CD4-positive, alpha-beta memory T cell (primary cell): ENCODE data around the gene ZBTB16. TPM values are rescaled to one million over a fixed set of nuclear protein-coding genes. Genes with fewer than 3 reads are reported as not detected.

Experiments used
- CTCF ChIA-PET: fragments of 350-600 bp; sonication (Branson Sonifier 250); formaldehyde crosslinking; loops from one replicate; lab custom pipeline; 2021; ENCODE audit warnings: inconsistent platforms; ENCODE audit not compliant: partially characterized antibody; lab: Charles Lee
- POLR2A ChIA-PET: fragments of 350-600 bp; sonication (Branson Sonifier 250); formaldehyde crosslinking; loops from one replicate; lab custom pipeline; 2021; ENCODE audit not compliant: partially characterized antibody; lab: Charles Lee
- DNase-seq, 5 donors: peaks; one replicate each; pipeline versions ENCODE4 v3.0.0 to v3.0.0-alpha.2; 2020 to 2022; ENCODE audit warnings: mixed read lengths in 1 of 5
- H3K27ac ChIP-seq: one replicate; pipeline ENCODE4 v1.7.0; 2013; ENCODE audit warnings: low read depth, low read length
- H3K27me3 ChIP-seq: 2 replicates; pipeline ENCODE4 v1.7.0; 2013; ENCODE audit warnings: mild to moderate bottlenecking, low read length, moderate library complexity; ENCODE audit not compliant: insufficient read depth
- H3K36me3 ChIP-seq: 2 replicates; pipeline ENCODE4 v1.7.0; 2013; ENCODE audit warnings: mild to moderate bottlenecking, low read length, moderate library complexity; ENCODE audit not compliant: insufficient read depth
- H3K4me1 ChIP-seq: 2 replicates; pipeline ENCODE4 v1.7.0; 2013; ENCODE audit warnings: mild to moderate bottlenecking, low read length, moderate library complexity; ENCODE audit not compliant: insufficient read depth
- H3K4me3 ChIP-seq, 2 donors: one replicate each; pipeline ENCODE4 v1.7.0; 2013; ENCODE audit warnings: low read length in 2 of 2, mild to moderate bottlenecking in 1 of 2
- H3K9me3 ChIP-seq, 2 donors: one replicate each; pipeline ENCODE4 v1.7.0; 2013; ENCODE audit warnings: low read length in 2 of 2, control low read depth in 1 of 2; ENCODE audit not compliant: control insufficient read depth in 1 of 2
- H3K27ac Mint-ChIP-seq, 7 donors: one replicate each; pipeline ENCODE4 v1.8.0; 2020 to 2021; ENCODE audit warnings: mixed read lengths in 7 of 7, mild to moderate bottlenecking in 6 of 7, inconsistent platforms in 3 of 7, moderate library complexity in 3 of 7
- H3K27me3 Mint-ChIP-seq, 2 donors: one replicate each; pipeline ENCODE4 v1.8.0; 2020 to 2021; ENCODE audit warnings: mixed read lengths in 2 of 2
- H3K36me3 Mint-ChIP-seq, 2 donors: one replicate each; pipeline ENCODE4 v1.8.0; 2020 to 2021; ENCODE audit warnings: mixed read lengths in 2 of 2, inconsistent platforms in 1 of 2, mild to moderate bottlenecking in 1 of 2
- H3K4me1 Mint-ChIP-seq, 4 donors: one replicate each; pipeline ENCODE4 v1.8.0; 2020 to 2021; ENCODE audit warnings: mixed read lengths in 4 of 4, mild to moderate bottlenecking in 1 of 4
- H3K4me3 Mint-ChIP-seq, 8 donors: one replicate each; pipeline ENCODE4 v1.8.0; 2020 to 2021; ENCODE audit warnings: mixed read lengths in 8 of 8, mild to moderate bottlenecking in 7 of 8, moderate library complexity in 6 of 8, inconsistent platforms in 3 of 8
- H3K9me3 Mint-ChIP-seq, 8 donors: one replicate each; pipeline ENCODE4 v1.8.0; 2020 to 2021; ENCODE audit warnings: mixed read lengths in 8 of 8, mild to moderate bottlenecking in 5 of 8, inconsistent platforms in 3 of 8, moderate library complexity in 1 of 8
- intact Hi-C: fragments of 100-400 bp; cut with micrococcal nuclease; formaldehyde crosslinking; loops from one replicate; pipeline ENCODE4 v1.15.1; 2023
- polyA plus RNA-seq, 2 donors: library from polyadenylated mRNA; unstranded; fragments of 300-500 nt; fragmentation: Illumina TruSeq; gene quantifications; one replicate each; pipeline ENCODE4 v1.2.3, GENCODE V29; 2021
- total RNA-seq, 2 experiments: library from RNA; stranded (reverse); gene quantifications; one replicate each; pipeline ENCODE4 v1.2.3, GENCODE V29; 2021

Gene ZBTB16
- total and polyA plus RNA-seq, 4 experiments from 2014 or later: 5.6 to 28.4 (median 8.6) TPM

- intact Hi-C loops: no loop called here
- DNase-seq: no peak
- no peak overlapping the region for H3K4me3 ChIP-seq
- Mint-ChIP-seq H3K27me3 (no peaks in the 10 kb centered on the region), H3K4me3 (no peak overlapping the region), H3K9me3 (no peaks in the 10 kb centered on the region), H3K36me3 (no peaks in the 10 kb centered on the region), H3K27ac (peak overlapping the region in 1 of 7 donors; percentile 66), H3K4me1 (peaks cover 5 to 21% (median 14%) of the 10 kb centered on the region in 4 donors)
- POLR2A ChIA-PET: interaction anchor here (0.6 kb wide), 1 partner anchor 143 kb away, joined by 4 read pairs; no protein-coding TSS in a partner anchor
- no peak overlapping the region for H3K27ac ChIP-seq
- CTCF ChIA-PET: interaction anchor here (0.6 to 2.0 kb wide), 4 partner anchors 14 to 163 kb away, joined by 4 to 11 read pairs (median 6); no protein-coding TSS in a partner anchor
- H3K9me3 ChIP-seq: no peaks in the 10 kb centered on the region
- H3K36me3 ChIP-seq: no peaks in the 10 kb centered on the region
- peaks cover 8% of the 10 kb centered on the region for H3K4me1 ChIP-seq
- H3K27me3 ChIP-seq: no peaks in the 10 kb centered on the region
These were observed 138.4 kb downstream of the ZBTB16 start for GRCh38 chr11:114197799-114198500.

- Mint-ChIP-seq H3K27ac (no peak overlapping the region), H3K36me3 (no peaks in the 10 kb centered on the region), H3K4me3 (no peak overlapping the region), H3K27me3 (no peaks in the 10 kb centered on the region), H3K4me1 (peaks cover 4 to 14% (median 11%) of the 10 kb centered on the region in 4 donors), H3K9me3 (no peaks in the 10 kb centered on the region)
- peaks cover 5% of the 10 kb centered on the region for H3K4me1 ChIP-seq
- no peaks in the 10 kb centered on the region for H3K27me3 ChIP-seq
- ChIA-PET POLR2A (no interaction called here), CTCF (interaction anchor here (1.6 to 1.8 kb wide), 2 partner anchors 15 to 62 kb away, joined by 5 to 6 read pairs; no protein-coding TSS in a partner anchor)
- no peaks in the 10 kb centered on the region for H3K36me3 ChIP-seq
- H3K4me3 ChIP-seq: no peak overlapping the region
- H3K9me3 ChIP-seq: no peaks in the 10 kb centered on the region
- no peak overlapping the region for H3K27ac ChIP-seq
- DNase-seq: no peak
- intact Hi-C loops: no loop called here
These were observed 139.5 kb downstream of the ZBTB16 start for GRCh38 chr11:114199051-114199450.

GRCh38 chr11:114200351-114201133 is 141.0 kb downstream of the ZBTB16 start:
- Histone ChIP-seq H3K36me3 (no peaks in the 10 kb centered on the region), H3K4me1 (no peaks in the 10 kb centered on the region), H3K4me3 (no peak overlapping the region), H3K9me3 (no peaks in the 10 kb centered on the region), H3K27me3 (no peaks in the 10 kb centered on the region), H3K27ac (no peak overlapping the region)
- DNase-seq: no peak
- Mint-ChIP-seq H3K4me1 (peaks cover 0 to 11% (median 3%) of the 10 kb centered on the region in 4 donors), H3K9me3 (no peaks in the 10 kb centered on the region), H3K36me3 (no peaks in the 10 kb centered on the region), H3K4me3 (no peak overlapping the region), H3K27ac (no peak overlapping the region), H3K27me3 (no peaks in the 10 kb centered on the region)
- ChIA-PET CTCF (no interaction called here), POLR2A (interaction anchor here (0.7 kb wide), 1 partner anchor 383 kb away, joined by 5 read pairs; no protein-coding TSS in a partner anchor)
- intact Hi-C loops: no loop called here

- H3K27ac Mint-ChIP-seq: no peak overlapping the region
- no peak overlapping the region for H3K27ac ChIP-seq
- H3K9me3 ChIP-seq: no peaks in the 10 kb centered on the region
- H3K36me3 ChIP-seq: no peaks in the 10 kb centered on the region
- intact Hi-C loops: no loop called here
- no peaks in the 10 kb centered on the region for H3K27me3 ChIP-seq
- no peak overlapping the region for H3K4me3 Mint-ChIP-seq
- no peaks in the 10 kb centered on the region for H3K9me3 Mint-ChIP-seq
- H3K4me1 Mint-ChIP-seq: peaks cover 0 to 11% (median 3%) of the 10 kb centered on the region in 4 donors
- H3K4me3 ChIP-seq: no peak overlapping the region
- H3K4me1 ChIP-seq: no peaks in the 10 kb centered on the region
- no peak for DNase-seq
- no peaks in the 10 kb centered on the region for H3K27me3 Mint-ChIP-seq
- ChIA-PET POLR2A (no interaction called here), CTCF (no interaction called here)
- no peaks in the 10 kb centered on the region for H3K36me3 Mint-ChIP-seq
These were observed 141.7 kb downstream of the ZBTB16 start for GRCh38 chr11:114201219-114201618.

GRCh38 chr11:114202011-114202609 is 142.6 kb downstream of the ZBTB16 start:
- Mint-ChIP-seq H3K27ac (no peak overlapping the region), H3K9me3 (no peaks in the 10 kb centered on the region), H3K4me1 (peaks cover 2 to 12% (median 6%) of the 10 kb centered on the region in 4 donors), H3K4me3 (no peak overlapping the region), H3K36me3 (no peaks in the 10 kb centered on the region), H3K27me3 (no peaks in the 10 kb centered on the region)
- Histone ChIP-seq H3K9me3 (no peaks in the 10 kb centered on the region), H3K4me1 (peaks cover 4% of the 10 kb centered on the region), H3K27me3 (no peaks in the 10 kb centered on the region), H3K4me3 (no peak overlapping the region), H3K36me3 (no peaks in the 10 kb centered on the region), H3K27ac (no peak overlapping the region)
- ChIA-PET POLR2A (no interaction called here), CTCF (interaction anchor here (1.3 kb wide), 1 partner anchor 58 kb away, joined by 3 read pairs; no protein-coding TSS in a partner anchor)
- intact Hi-C loops: no loop called here
- no peak for DNase-seq

GRCh38 chr11:114207096-114207495 is 147.6 kb downstream of the ZBTB16 start:
- H3K9me3 ChIP-seq: no peaks in the 10 kb centered on the region
- peaks cover 0 to 2% (median 0%) of the 10 kb centered on the region in 8 donors for H3K9me3 Mint-ChIP-seq
- peaks cover 23 to 48% (median 34%) of the 10 kb centered on the region in 4 donors for H3K4me1 Mint-ChIP-seq
- intact Hi-C loops: no loop called here
- no peak overlapping the region for H3K27ac ChIP-seq
- no peaks in the 10 kb centered on the region for H3K27me3 ChIP-seq
- no peaks in the 10 kb centered on the region for H3K36me3 Mint-ChIP-seq
- no peak for DNase-seq
- H3K4me1 ChIP-seq: peaks cover 30% of the 10 kb centered on the region
- peak overlapping the region in 3 of 7 donors; percentile 19 to 61 (median 30) for H3K27ac Mint-ChIP-seq
- H3K36me3 ChIP-seq: no peaks in the 10 kb centered on the region
- ChIA-PET CTCF (interaction anchor here (1.2 to 3.5 kb wide), 2 partner anchors 17 to 54 kb away, joined by 5 to 15 read pairs; no protein-coding TSS in a partner anchor), POLR2A (interaction anchor here (0.7 to 1.3 kb wide), 3 partner anchors 9 to 47 kb away, joined by 3 to 7 read pairs (median 7); no protein-coding TSS in a partner anchor)
- H3K4me3 Mint-ChIP-seq: peak overlapping the region in 2 of 8 donors; percentile 9 to 60
- no peak overlapping the region for H3K4me3 ChIP-seq
- no peaks in the 10 kb centered on the region for H3K27me3 Mint-ChIP-seq
